ENCODE measurements around the gene DIPK1C. TPM values are rescaled to one million over a fixed set of nuclear protein-coding genes. Genes with fewer than 3 reads are reported as not detected.

DIPK1C gene
- total and polyA plus RNA-seq, 10 of the 15 experiments (the other 5 are each of a cell fraction or from before 2014, with no cell fraction given): not detected

DNA sequence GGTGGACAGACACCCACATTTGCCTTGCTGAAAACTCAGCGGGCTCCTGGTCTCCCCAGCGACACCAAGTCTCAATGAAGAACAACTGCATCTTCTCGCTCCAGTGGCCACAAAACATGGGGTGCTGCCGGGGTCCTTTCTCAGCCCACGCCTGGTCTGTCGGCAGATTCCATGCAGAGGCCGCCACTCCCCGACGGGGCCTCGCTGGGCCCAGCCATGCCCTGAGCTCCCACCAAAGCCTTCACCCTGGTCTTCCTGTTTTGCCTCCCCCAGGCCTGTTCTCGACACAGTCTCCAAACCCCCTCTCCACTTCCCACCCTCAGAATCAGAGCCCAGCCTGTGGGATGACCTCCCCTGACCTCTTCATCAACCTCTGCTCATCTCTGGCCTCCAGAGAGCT is 31.2 kb downstream of the DIPK1C start:
- Histone ChIP-seq H3K9me3 (replicated peaks; ENCODE audit: control insufficient read depth, insufficient read depth, low read length) (no peaks in the 10 kb centered on the region), H3K4me1 (ENCODE audit: control insufficient read depth, insufficient read depth, low read length) (no peaks in the 10 kb centered on the region), H3K9ac (ENCODE audit: control insufficient read depth, insufficient read depth, low read length) (no peak overlapping the region), H3K27ac (ENCODE audit: control insufficient read depth, insufficient read depth) (no peak overlapping the region), H3K4me2 (ENCODE audit: control insufficient read depth, insufficient read depth) (no peak overlapping the region), H4K20me1 (ENCODE audit: control insufficient read depth, insufficient read depth) (no peaks in the 10 kb centered on the region), H3K4me3 (no peak overlapping the region), H3K27me3 (replicated peaks in 1 of 2; ENCODE audit: control insufficient read depth in 2 of 2, insufficient read depth in 2 of 2, low read length in 1 of 2) (no peaks in the 10 kb centered on the region; a peak in 2 of 4 replicates), H3K79me2 (ENCODE audit: control insufficient read depth, insufficient read depth, low read length) (no peaks in the 10 kb centered on the region), H3K36me3 (ENCODE audit: control insufficient read depth in 2 of 2, insufficient read depth in 2 of 2, low read length in 1 of 2) (no peaks in the 10 kb centered on the region), H2AFZ (ENCODE audit: control insufficient read depth, low read depth, low read length) (no peak overlapping the region)
- RAD21 ChIA-PET (ENCODE audit: unreplicated experiment): no interaction called here
- POLR2A ChIA-PET: no interaction called here
- ATAC-seq: no peak
- WGBS (ENCODE audit: insufficient coverage, insufficient replicate concordance, low lambda C conversion rate, missing lambda C conversion rate): 58% methylated on average over 5 of the region's 11 CpGs
- TF ChIP-seq EP300 (IDR thresholded peaks at IDR 0.05; ENCODE audit: borderline replicate concordance in 1 of 2, control insufficient read depth in 1 of 2, low read depth in 2 of 2, low read length in 2 of 2): no peak
- no peak for DNase-seq (ENCODE audit: low read depth, low spot score)
- in situ Hi-C loops (cut with MboI): no loop called here
- SMC1A ChIA-PET (ENCODE audit: uncharacterized antibody, unreplicated experiment): no interaction called here
- intact Hi-C loops (cut with micrococcal nuclease; ENCODE audit: unreplicated experiment): no loop called here
- BruUV-seq (replicated peaks): no TSS peak
- FAIRE-seq: no peak
- CTCF ChIA-PET: no interaction called here

DNA sequence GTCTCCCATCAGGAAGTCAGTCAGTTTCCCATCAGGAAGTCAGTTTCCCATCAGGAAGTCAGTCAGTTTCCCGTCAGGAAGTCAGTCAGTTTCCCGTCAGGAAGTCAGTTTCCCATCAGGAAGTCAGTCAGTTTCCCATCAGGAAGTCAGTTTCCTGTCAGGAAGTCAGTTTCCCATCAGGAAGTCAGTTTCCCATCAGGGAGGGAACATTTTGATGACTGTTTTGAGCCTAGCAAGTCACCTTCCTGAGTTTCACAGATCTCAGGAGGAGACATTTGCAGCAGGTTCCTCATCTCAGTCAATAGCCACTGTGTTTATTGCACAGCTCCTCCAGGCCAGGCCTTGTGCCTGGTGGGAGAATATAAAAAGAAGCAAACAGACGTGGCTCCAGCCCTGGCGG is 31.9 kb downstream of the DIPK1C start:
- Histone ChIP-seq H3K27me3 (replicated peaks in 1 of 2; ENCODE audit: control insufficient read depth in 2 of 2, insufficient read depth in 2 of 2, low read length in 1 of 2) (no peaks in the 10 kb centered on the region; a peak in 2 of 4 replicates), H3K4me3 (no peak overlapping the region), H2AFZ (ENCODE audit: control insufficient read depth, low read depth, low read length) (no peak overlapping the region), H3K9me3 (replicated peaks; ENCODE audit: control insufficient read depth, insufficient read depth, low read length) (no peaks in the 10 kb centered on the region), H3K36me3 (ENCODE audit: control insufficient read depth in 2 of 2, insufficient read depth in 2 of 2, low read length in 1 of 2) (no peaks in the 10 kb centered on the region), H3K4me1 (ENCODE audit: control insufficient read depth, insufficient read depth, low read length) (no peaks in the 10 kb centered on the region), H3K4me2 (ENCODE audit: control insufficient read depth, insufficient read depth) (no peak overlapping the region), H4K20me1 (ENCODE audit: control insufficient read depth, insufficient read depth) (no peaks in the 10 kb centered on the region), H3K9ac (ENCODE audit: control insufficient read depth, insufficient read depth, low read length) (no peak overlapping the region), H3K79me2 (ENCODE audit: control insufficient read depth, insufficient read depth, low read length) (no peaks in the 10 kb centered on the region), H3K27ac (ENCODE audit: control insufficient read depth, insufficient read depth) (no peak overlapping the region)
- no peak for DNase-seq (ENCODE audit: low read depth, low spot score)
- no TSS peak for BruUV-seq (replicated peaks)
- SMC1A ChIA-PET (ENCODE audit: uncharacterized antibody, unreplicated experiment): no interaction called here
- POLR2A ChIA-PET: no interaction called here
- ATAC-seq: no peak
- CTCF ChIA-PET: no interaction called here
- no peak for FAIRE-seq
- intact Hi-C loops (cut with micrococcal nuclease; ENCODE audit: unreplicated experiment): no loop called here
- WGBS (ENCODE audit: insufficient coverage, insufficient replicate concordance, low lambda C conversion rate, missing lambda C conversion rate): 26% methylated on average over 4 of the region's 4 CpGs
- RAD21 ChIA-PET (ENCODE audit: unreplicated experiment): no interaction called here
- no peak for TF ChIP-seq ZBED1 (IDR thresholded peaks at IDR 0.05; ENCODE audit: borderline replicate concordance)
- no peak for TF ChIP-seq KAT2A (conservative IDR thresholded peaks at IDR 0.05; ENCODE audit: control insufficient read depth, low read depth, low read length)
- no peak for TF ChIP-seq TCF3 (IDR thresholded peaks at IDR 0.05; ENCODE audit: borderline replicate concordance, insufficient read depth, low read depth, low read length)
- no peak for TF ChIP-seq SPI1 (IDR thresholded peaks at IDR 0.05; ENCODE audit: borderline replicate concordance, insufficient read depth, low read depth, low read length)
- no peak for TF ChIP-seq ZNF207 (IDR thresholded peaks at IDR 0.05; ENCODE audit: borderline replicate concordance)
- in situ Hi-C loops (cut with MboI): no loop called here
